Mucosa of descending colon (tissue), 3 donors: Measurements from ENCODE around the gene DLG2. TPM values are rescaled to one million over a fixed set of nuclear protein-coding genes. Genes with fewer than 3 reads are reported as not detected.
"Not testable (repeated sequence)": the region's sequence is repeated elsewhere in the genome, so short reads cannot be mapped to it uniquely, and the experiment has no call there.

Experiments used
- ATAC-seq: fragments of 200-7000 bp; cut with Tn5 transposase; one replicate; pipeline ENCODE4 v1.9.1; 2020; ENCODE audit warnings: mild to moderate bottlenecking, moderate library complexity
- DNase-seq, 3 donors: peaks; one replicate each; pipeline ENCODE4 v3.0.0-alpha.2; 2020
- H3K36me3 ChIP-seq: fragments of 200-600 bp; one replicate; pipeline ENCODE4 v1.8.0; 2021; ENCODE audit warnings: low read depth, mild to moderate bottlenecking
- H3K4me1 ChIP-seq: fragments of 200-600 bp; one replicate; pipeline ENCODE4 v1.8.0; 2021; ENCODE audit warnings: low read depth, mild to moderate bottlenecking
- H3K4me3 ChIP-seq: fragments of 200-600 bp; one replicate; pipeline ENCODE4 v1.8.0; 2021; ENCODE audit warnings: mild to moderate bottlenecking
- H3K9me3 ChIP-seq: fragments of 200-600 bp; one replicate; pipeline ENCODE4 v1.8.0; 2021; ENCODE audit warnings: mild to moderate bottlenecking
- CTCF ChIP-seq: fragments of 200-600 bp; IDR thresholded peaks from one replicate; pipeline ENCODE4 v1.8.0; 2022; ENCODE audit warnings: antibody characterized with exemption, mild to moderate bottlenecking
- intact Hi-C, 2 donors: fragments of 100-400 bp; cut with DNase I in 1 of 2; cut with micrococcal nuclease in 1 of 2; formaldehyde crosslinking; loops; one replicate each; pipeline versions ENCODE4 v1.11.0 to v1.11.1; 2022; cut with DNase I, micrococcal nuclease
- total RNA-seq, 3 donors: library from RNA; stranded (reverse); fragmentation: NEBNext Ultra II Directional in 2 of 3; extraction: Animal tissue kit (Norgen Biotek cat#: 25700) in 2 of 3; gene quantifications; one replicate each; pipeline versions ENCODE4 v1.2.1 to v1.2.4, GENCODE V29; 2021 to 2023
- donor health status: DM: no; HTN: no; CAD: no; lungs with moderate emphysema.
- donor health status: DM: no; HTN: no; CAD: no.
- donor health status: DM: no; HTN: yes; CAD: no.

Gene DLG2
- total RNA-seq, 3 donors from 2014 or later, result 2.1 to 11.1 (median 2.4) TPM

- intact Hi-C loops, result no loop called here
- Histone ChIP-seq H3K9me3 (no peaks in the 10 kb centered on the region), H3K4me3 (no peak overlapping the region), H3K4me1 (no peaks in the 10 kb centered on the region), H3K36me3 (no peaks in the 10 kb centered on the region)
- no peak for TF ChIP-seq CTCF
- ATAC-seq, result no peak
- DNase-seq, result no peak
Measured at GRCh38 chr11:83448686-83449085, 2178.5 kb downstream of the DLG2 start.

- H3K36me3 ChIP-seq, ATAC-seq, H3K4me3 ChIP-seq, H3K9me3 ChIP-seq, DNase-seq, intact Hi-C loops, H3K4me1 ChIP-seq: not testable (repeated sequence)
Measured at GRCh38 chr11:83443880-83444279, 2183.3 kb downstream of the DLG2 start.

- ATAC-seq, result no peak
- no peak for TF ChIP-seq CTCF
Measured at GRCh38 chr11:83441601-83442000, 2185.5 kb downstream of the DLG2 start.

GRCh38 chr11:83441171-83441570, 2186.0 kb downstream of the DLG2 start:
- Histone ChIP-seq H3K4me3 (no peak overlapping the region), H3K9me3 (no peaks in the 10 kb centered on the region), H3K36me3 (no peaks in the 10 kb centered on the region), H3K4me1 (no peaks in the 10 kb centered on the region)
- TF ChIP-seq CTCF, result no peak
- ATAC-seq, result no peak
- intact Hi-C loops, result no loop called here
- no peak for DNase-seq

More at GRCh38 chr11:83441601-83442000, 2185.5 kb downstream of the DLG2 start:
- H3K9me3 ChIP-seq, result no peaks in the 10 kb centered on the region
- H3K4me3 ChIP-seq, result no peak overlapping the region
- no peaks in the 10 kb centered on the region for H3K36me3 ChIP-seq
- no peak for DNase-seq
- no peaks in the 10 kb centered on the region for H3K4me1 ChIP-seq
- intact Hi-C loops, result no loop called here

GRCh38 chr11:83438438-83438837, 2188.7 kb downstream of the DLG2 start:
- no peak for ATAC-seq
- no peak for DNase-seq
- H3K4me3 ChIP-seq, result no peak overlapping the region
- H3K36me3 ChIP-seq, result no peaks in the 10 kb centered on the region
- TF ChIP-seq CTCF, result no peak
- no peaks in the 10 kb centered on the region for H3K9me3 ChIP-seq
- no peaks in the 10 kb centered on the region for H3K4me1 ChIP-seq
- intact Hi-C loops, result no loop called here

GRCh38 chr11:83437939-83438338, 2189.2 kb downstream of the DLG2 start:
- Histone ChIP-seq H3K4me3 (no peak overlapping the region), H3K36me3 (no peaks in the 10 kb centered on the region), H3K9me3 (no peaks in the 10 kb centered on the region), H3K4me1 (no peaks in the 10 kb centered on the region)
- DNase-seq (no peak), ATAC-seq (no peak)
- TF ChIP-seq CTCF, result no peak
- intact Hi-C loops, result no loop called here
